Progenitor cell of endocrine pancreas (in vitro differentiated cells): ENCODE results near the gene EFCAB9. TPM values are rescaled to one million over a fixed set of nuclear protein-coding genes. Genes with fewer than 3 reads are reported as not detected.

Experiments used
- DNase-seq: peaks from one replicate; pipeline ENCODE4 v3.0.0; 2021; ENCODE audit warnings: low spot score; ENCODE audit not compliant: unreplicated experiment
- H3K27ac Mint-ChIP-seq: 2 replicates; pipeline ENCODE4 v1.8.0; 2021; ENCODE audit warnings: mild to moderate bottlenecking, moderate library complexity, mixed read lengths
- H3K27me3 Mint-ChIP-seq: 2 replicates; pipeline ENCODE4 v1.8.0; 2021; ENCODE audit warnings: mixed read lengths
- H3K36me3 Mint-ChIP-seq: 2 replicates; pipeline ENCODE4 v1.8.0; 2022; ENCODE audit warnings: mixed read lengths; ENCODE audit not compliant: insufficient read depth
- H3K4me1 Mint-ChIP-seq: 2 replicates; pipeline ENCODE4 v1.8.0; 2021; ENCODE audit warnings: low read depth, mixed read lengths
- H3K4me3 Mint-ChIP-seq: 2 replicates; pipeline ENCODE4 v1.8.0; 2021; ENCODE audit warnings: low read depth, mild to moderate bottlenecking, moderate library complexity, mixed read lengths
- H3K9me3 Mint-ChIP-seq: 2 replicates; pipeline ENCODE4 v1.8.0; 2021; ENCODE audit warnings: low read depth, mixed read lengths
- total RNA-seq: library from RNA; stranded (reverse); gene quantifications from 2 replicates; pipeline ENCODE4 v1.2.1, GENCODE V29; 2021
- TF ChIP-seq, protein P1 (sequence below): fragments of 200-600 bp; sonication (generic); IDR thresholded peaks from one replicate; pipeline ENCODE4 v1.5.0; 2021; ENCODE audit warnings: antibody characterized with exemption, mild to moderate bottlenecking; ENCODE audit not compliant: unreplicated experiment

Gene EFCAB9
- total RNA-seq, 1 donor from 2014 or later, result not detected

DNA sequence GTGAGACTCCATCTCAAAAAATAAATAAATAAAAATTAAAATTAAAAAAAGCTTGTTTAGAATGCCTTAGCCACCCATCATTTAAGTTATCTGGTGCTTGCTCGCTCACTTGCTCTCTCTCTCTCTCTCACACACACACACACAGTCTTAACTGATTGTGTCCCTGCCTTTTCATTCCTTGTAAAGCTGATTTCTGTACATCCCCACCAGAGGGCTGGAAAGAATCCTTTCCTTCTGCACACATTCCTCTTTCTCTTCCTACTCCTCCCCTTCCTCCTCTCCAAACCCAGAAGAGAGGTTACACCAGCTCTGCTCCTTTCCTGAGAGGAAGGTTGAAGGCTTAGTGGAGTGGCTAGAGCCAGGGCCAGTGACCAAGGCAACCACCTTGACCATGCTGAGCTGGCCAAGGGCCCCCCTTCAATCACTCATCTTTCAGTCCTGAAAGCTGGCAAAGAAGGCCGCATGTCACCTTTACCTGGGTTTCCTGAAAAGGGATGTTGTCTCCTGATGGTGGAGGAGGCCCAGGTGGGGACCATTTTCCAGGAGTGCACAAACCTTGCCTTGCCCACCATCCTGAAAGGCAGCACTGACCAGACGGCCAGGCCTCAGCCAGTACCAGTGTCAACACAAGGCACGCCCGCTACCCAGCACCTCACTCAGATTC is 31.5 kb upstream of the EFCAB9 start:
- no peaks in the 10 kb centered on the region for H3K9me3 Mint-ChIP-seq
- no peak overlapping the region for H3K4me3 Mint-ChIP-seq
- DNase-seq, result no peak
- TF ChIP-seq, protein P1, sequence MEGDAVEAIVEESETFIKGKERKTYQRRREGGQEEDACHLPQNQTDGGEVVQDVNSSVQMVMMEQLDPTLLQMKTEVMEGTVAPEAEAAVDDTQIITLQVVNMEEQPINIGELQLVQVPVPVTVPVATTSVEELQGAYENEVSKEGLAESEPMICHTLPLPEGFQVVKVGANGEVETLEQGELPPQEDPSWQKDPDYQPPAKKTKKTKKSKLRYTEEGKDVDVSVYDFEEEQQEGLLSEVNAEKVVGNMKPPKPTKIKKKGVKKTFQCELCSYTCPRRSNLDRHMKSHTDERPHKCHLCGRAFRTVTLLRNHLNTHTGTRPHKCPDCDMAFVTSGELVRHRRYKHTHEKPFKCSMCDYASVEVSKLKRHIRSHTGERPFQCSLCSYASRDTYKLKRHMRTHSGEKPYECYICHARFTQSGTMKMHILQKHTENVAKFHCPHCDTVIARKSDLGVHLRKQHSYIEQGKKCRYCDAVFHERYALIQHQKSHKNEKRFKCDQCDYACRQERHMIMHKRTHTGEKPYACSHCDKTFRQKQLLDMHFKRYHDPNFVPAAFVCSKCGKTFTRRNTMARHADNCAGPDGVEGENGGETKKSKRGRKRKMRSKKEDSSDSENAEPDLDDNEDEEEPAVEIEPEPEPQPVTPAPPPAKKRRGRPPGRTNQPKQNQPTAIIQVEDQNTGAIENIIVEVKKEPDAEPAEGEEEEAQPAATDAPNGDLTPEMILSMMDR, result no peak
- peaks cover 8% of the 10 kb centered on the region for H3K4me1 Mint-ChIP-seq
- no peak overlapping the region for H3K27ac Mint-ChIP-seq
- no peaks in the 10 kb centered on the region for H3K27me3 Mint-ChIP-seq
- H3K36me3 Mint-ChIP-seq, result no peaks in the 10 kb centered on the region

DNA sequence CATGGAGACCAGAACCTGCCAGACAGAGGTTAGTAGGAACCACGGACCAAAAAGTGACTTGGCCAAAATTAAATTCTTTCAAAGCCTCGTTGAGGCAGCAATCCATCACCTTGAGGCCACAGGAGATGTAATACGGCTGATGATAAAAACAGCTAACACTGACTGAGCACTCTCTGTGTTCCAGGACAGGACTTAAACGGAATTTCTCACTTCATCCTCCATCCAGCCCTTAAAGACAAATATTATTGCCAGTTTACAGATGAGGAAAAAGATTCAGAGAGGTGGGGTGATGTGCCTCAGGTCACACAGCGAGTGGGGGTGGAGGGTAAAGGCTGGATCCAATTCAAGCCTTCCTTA is 31.0 kb upstream of the EFCAB9 start:
- Mint-ChIP-seq H3K27me3 (no peaks in the 10 kb centered on the region), H3K9me3 (no peaks in the 10 kb centered on the region), H3K4me1 (peaks cover 10% of the 10 kb centered on the region), H3K4me3 (no peak overlapping the region), H3K36me3 (no peaks in the 10 kb centered on the region), H3K27ac (no peak overlapping the region)
- no peak for DNase-seq
- TF ChIP-seq, protein P1, result no peak

DNA sequence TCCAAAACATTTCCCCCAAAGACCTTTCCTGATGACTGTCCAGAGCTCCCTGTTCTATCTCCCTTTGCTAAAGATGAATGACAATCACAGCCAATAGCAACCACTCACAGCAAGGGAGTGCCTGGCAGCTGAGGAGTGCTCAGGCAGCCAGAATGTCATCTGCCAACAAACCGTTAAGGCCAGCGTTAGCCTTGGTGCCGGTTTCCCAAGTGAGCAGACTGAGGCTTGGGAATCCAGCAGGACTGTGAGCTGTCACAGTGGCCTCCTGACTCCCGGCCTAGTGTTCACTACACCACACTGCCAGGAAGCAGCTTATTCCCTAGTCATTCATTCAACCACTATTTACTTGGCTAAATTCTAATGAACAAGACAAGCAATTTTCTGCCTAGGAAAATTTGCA is 30.6 kb upstream of the EFCAB9 start:
- Mint-ChIP-seq H3K27me3 (no peaks in the 10 kb centered on the region), H3K27ac (no peak overlapping the region), H3K36me3 (no peaks in the 10 kb centered on the region), H3K4me3 (no peak overlapping the region), H3K9me3 (no peaks in the 10 kb centered on the region), H3K4me1 (peaks cover 13% of the 10 kb centered on the region)
- TF ChIP-seq, protein P1, result no peak
- no peak for DNase-seq

DNA sequence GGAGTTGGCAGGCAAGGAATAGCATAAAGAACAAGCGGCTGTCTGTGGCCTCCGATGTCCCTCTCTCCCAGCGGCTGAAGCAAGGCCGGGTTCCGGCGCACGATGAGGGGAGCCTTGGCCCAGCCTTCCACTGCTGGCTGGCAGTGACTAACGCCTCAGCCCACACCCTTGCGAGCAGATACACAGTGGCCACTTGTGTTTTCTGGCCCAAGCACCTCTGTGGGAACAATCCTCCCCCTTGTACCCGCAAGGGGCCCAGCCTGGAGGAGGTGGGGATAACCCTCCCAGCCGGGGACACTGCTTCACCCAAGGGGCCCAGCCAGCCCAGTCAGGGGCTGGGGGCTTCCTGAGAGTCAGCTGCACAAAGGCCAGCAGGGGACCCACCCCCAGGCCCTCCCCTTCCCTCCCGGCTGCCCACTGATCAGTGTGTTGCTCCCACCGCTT is 29.2 kb upstream of the EFCAB9 start:
- peaks cover 15% of the 10 kb centered on the region for H3K4me1 Mint-ChIP-seq
- TF ChIP-seq, protein P1, result no peak
- H3K27ac Mint-ChIP-seq, result no peak overlapping the region
- H3K9me3 Mint-ChIP-seq, result no peaks in the 10 kb centered on the region
- H3K36me3 Mint-ChIP-seq, result no peaks in the 10 kb centered on the region
- no peak overlapping the region for H3K4me3 Mint-ChIP-seq
- H3K27me3 Mint-ChIP-seq, result no peaks in the 10 kb centered on the region
- no peak for DNase-seq

DNA sequence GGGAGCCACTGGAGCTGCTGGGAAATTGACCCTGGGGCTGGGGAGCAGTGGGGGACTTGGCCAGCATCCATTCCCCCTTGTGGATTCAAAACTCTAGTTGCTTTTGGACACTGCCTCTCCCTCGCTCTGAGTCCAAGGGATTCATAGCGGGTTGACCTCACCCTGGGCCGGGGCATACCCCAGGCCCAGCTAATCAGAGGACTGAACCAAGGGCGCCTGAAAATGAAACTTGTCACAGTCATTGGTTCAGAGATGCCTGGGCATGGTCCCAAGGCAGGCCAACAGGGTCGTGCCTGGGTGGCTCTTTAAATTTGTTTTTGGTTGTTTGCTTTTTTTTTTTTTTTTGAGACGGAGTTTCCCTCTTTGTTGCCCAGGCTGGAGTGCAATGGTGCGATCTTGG is 28.5 kb upstream of the EFCAB9 start:
- Mint-ChIP-seq H3K9me3 (no peaks in the 10 kb centered on the region), H3K36me3 (no peaks in the 10 kb centered on the region), H3K4me1 (peaks cover 13% of the 10 kb centered on the region), H3K27me3 (no peaks in the 10 kb centered on the region), H3K4me3 (no peak overlapping the region), H3K27ac (no peak overlapping the region)
- TF ChIP-seq, protein P1, result no peak
- no peak for DNase-seq
